Osteoblast (primary cell): ENCODE measurements around the gene PRORP. TPM values are rescaled to one million over a fixed set of nuclear protein-coding genes. Genes with fewer than 3 reads are reported as not detected.

Source experiments
- DNase-seq: peaks from one replicate; pipeline ENCODE4 v3.0.0; 2011; ENCODE audit warnings: low spot score, mixed read lengths; ENCODE audit not compliant: insufficient read length; ENCODE audit errors: missing footprints
- H2AFZ ChIP-seq: 2 replicates; pipeline ENCODE4 v1.6.0; 2011; ENCODE audit warnings: mild to moderate bottlenecking, low read length
- H3K27ac ChIP-seq: 2 replicates; pipeline ENCODE4 v1.5.1; 2011; ENCODE audit warnings: mild to moderate bottlenecking, low read depth, low read length, moderate library complexity
- H3K27me3 ChIP-seq: 2 replicates; pipeline ENCODE4 v1.6.0; 2012; ENCODE audit warnings: mild to moderate bottlenecking, control low read depth, inconsistent platforms, low read length, moderate library complexity; ENCODE audit not compliant: insufficient read depth
- H3K36me3 ChIP-seq: 2 replicates; pipeline ENCODE4 v1.5.1; 2011; ENCODE audit warnings: mild to moderate bottlenecking, low read length, control low read depth, moderate library complexity; ENCODE audit not compliant: insufficient read depth
- H3K4me1 ChIP-seq: 2 replicates; pipeline ENCODE4 v1.5.1; 2011; ENCODE audit warnings: mild to moderate bottlenecking, low read length, control low read depth, moderate library complexity; ENCODE audit not compliant: insufficient read depth
- H3K4me2 ChIP-seq: 2 replicates; pipeline ENCODE4 v1.6.0; 2011; ENCODE audit warnings: mild to moderate bottlenecking, low read length; ENCODE audit not compliant: insufficient read depth
- H3K4me3 ChIP-seq: fragments of 200-600 bp; sonication (generic); 3 replicates; pipeline ENCODE4 v1.5.1; 2012; ENCODE audit warnings: mild to moderate bottlenecking, low read length, inconsistent platforms; ENCODE audit not compliant: insufficient read depth
- H3K79me2 ChIP-seq: 2 replicates; pipeline ENCODE4 v1.6.0; 2012; ENCODE audit warnings: mild to moderate bottlenecking, low read length, control low read depth, inconsistent platforms; ENCODE audit not compliant: insufficient read depth
- H3K9me3 ChIP-seq: 2 replicates; pipeline ENCODE4 v1.5.1; 2011; ENCODE audit warnings: low read depth, low read length, control low read depth
- H4K20me1 ChIP-seq: 2 replicates; pipeline ENCODE4 v1.6.0; 2012; ENCODE audit warnings: mild to moderate bottlenecking, low read length, control low read depth; ENCODE audit not compliant: insufficient read depth
- CTCF ChIP-seq: IDR thresholded peaks from 2 replicates; pipeline ENCODE4 v1.5.1; 2011; ENCODE audit warnings: mild to moderate bottlenecking, low read depth, low read length, moderate library complexity; ENCODE audit errors: extremely low read depth
- total RNA-seq: library from RNA; depleted of rRNA; stranded (reverse); fragments of >200 nt; gene quantifications from 2 replicates; pipeline ENCODE4 v1.2.3, GENCODE V29; 2012

Gene PRORP
- 27.7 and 30.4 TPM in 2 replicates for total RNA-seq

DNA sequence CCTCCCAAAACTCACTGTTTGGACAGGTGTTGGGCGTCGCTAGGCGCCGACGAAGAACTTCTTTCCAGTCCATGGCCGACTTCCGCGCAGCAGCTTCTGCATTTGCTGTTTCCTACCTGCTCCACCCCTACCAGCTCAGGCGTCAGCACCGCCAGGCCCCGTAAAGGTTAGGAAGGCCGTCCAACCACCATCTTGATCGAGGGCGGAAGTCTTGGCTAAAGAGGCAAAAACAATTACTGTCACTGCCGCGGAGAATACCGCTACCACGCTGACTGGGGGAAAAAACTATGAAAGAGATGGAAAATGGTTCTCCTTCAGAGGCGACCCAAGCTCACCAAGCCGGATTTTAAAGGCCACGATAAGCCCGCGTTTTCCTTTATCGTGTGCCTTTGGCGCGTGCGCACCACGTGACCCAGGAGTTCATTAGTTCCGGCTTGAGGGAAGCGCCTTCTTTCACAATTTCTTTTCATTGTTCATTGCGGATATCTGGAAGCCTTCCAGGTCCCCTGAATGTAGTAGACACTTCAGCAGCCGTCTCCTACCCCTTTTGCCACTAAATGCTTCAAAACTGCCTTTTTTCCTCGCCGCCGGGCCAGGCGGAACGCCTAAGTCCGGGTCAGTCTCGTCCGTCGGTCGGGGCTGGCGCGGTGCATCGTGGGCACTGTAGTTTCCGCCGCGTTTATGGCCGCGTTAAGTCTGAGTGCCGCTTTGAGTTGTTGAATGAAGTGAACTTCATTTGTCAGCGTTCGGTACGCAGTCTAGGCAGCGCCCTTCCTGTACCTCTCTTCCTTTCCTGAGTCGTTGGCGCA, at the start of gene PRORP, which contains the start of gene PPP2R3C:
TSS of gene PRORP (plus strand) at position 666 of the 809 bp plus-strand sequence. CDS start 694 bp downstream, outside the sequence.
TSS of gene PPP2R3C (minus strand) at position 104 of the 809 bp plus-strand sequence. CDS start at position 73, 31 bp downstream.
- no peaks in the 10 kb centered on the region for H4K20me1 ChIP-seq
- DNase-seq = peak; percentile 92
- H3K27me3 ChIP-seq = no peaks in the 10 kb centered on the region
- H3K4me1 ChIP-seq = peaks cover 16% of the 10 kb centered on the region
- peak within 1 kb of the TSS; percentile 86 for H3K4me2 ChIP-seq
- peak within 1 kb of the TSS; percentile 99 for H3K27ac ChIP-seq
- no peaks in the 10 kb centered on the region for H3K9me3 ChIP-seq
- no peak for TF ChIP-seq CTCF
- H3K36me3 ChIP-seq = no peaks in the 10 kb centered on the region
- peak within 1 kb of the TSS; percentile 84 for H3K4me3 ChIP-seq
- peak within 1 kb of the TSS; percentile 97 for H2AFZ ChIP-seq
- peaks cover 57% of the 10 kb centered on the region for H3K79me2 ChIP-seq

DNA sequence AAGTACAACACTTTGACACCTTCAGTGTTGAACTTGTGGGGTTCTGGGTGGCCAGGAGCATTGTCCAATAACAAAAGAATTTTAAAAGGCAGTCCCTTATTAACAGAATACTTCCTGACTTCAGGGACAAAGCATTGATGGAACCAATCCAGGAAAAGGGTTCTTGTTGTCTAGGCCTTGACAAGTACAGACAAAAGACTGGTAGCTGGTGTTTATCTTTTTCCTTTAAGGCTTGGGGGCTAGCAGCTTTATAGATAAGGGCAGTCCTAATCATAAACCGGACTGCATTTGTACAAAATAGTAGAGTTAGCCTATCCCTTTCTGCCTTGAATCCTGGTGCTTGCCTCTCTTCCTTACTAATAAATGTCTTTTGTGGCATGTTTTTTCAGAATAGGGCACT, 48.9 kb upstream of the PRORP start:
- Histone ChIP-seq H2AFZ (no peak overlapping the region), H4K20me1 (no peaks in the 10 kb centered on the region), H3K4me3 (no peak overlapping the region), H3K4me2 (no peak overlapping the region), H3K79me2 (peaks cover 5% of the 10 kb centered on the region), H3K27me3 (no peaks in the 10 kb centered on the region), H3K9me3 (no peaks in the 10 kb centered on the region), H3K4me1 (no peaks in the 10 kb centered on the region), H3K36me3 (peaks cover 23% of the 10 kb centered on the region), H3K27ac (no peak overlapping the region)
- no peak for TF ChIP-seq CTCF
- no peak for DNase-seq

- Histone ChIP-seq H4K20me1 (no peaks in the 10 kb centered on the region), H3K36me3 (peaks cover 33% of the 10 kb centered on the region), H3K27me3 (no peaks in the 10 kb centered on the region), H3K9me3 (no peaks in the 10 kb centered on the region), H3K4me1 (no peaks in the 10 kb centered on the region), H3K27ac (no peak overlapping the region), H2AFZ (no peak overlapping the region), H3K4me3 (no peak overlapping the region), H3K79me2 (no peaks in the 10 kb centered on the region), H3K4me2 (no peak overlapping the region)
- TF ChIP-seq CTCF = no peak
- no peak for DNase-seq
These were observed 44.3 kb upstream of the PRORP start for GRCh38 chr14:35078082-35078481.

- Histone ChIP-seq H3K36me3 (peaks cover 36% of the 10 kb centered on the region), H3K4me2 (no peak overlapping the region)
These were observed 42.6 kb upstream of the PRORP start for GRCh38 chr14:35079742-35080141.

More at GRCh38 chr14:35079742-35080141, 42.6 kb upstream of the PRORP start:
- H3K27ac ChIP-seq = no peak overlapping the region
- H3K4me3 ChIP-seq = no peak overlapping the region
- H3K27me3 ChIP-seq = no peaks in the 10 kb centered on the region
- no peaks in the 10 kb centered on the region for H3K79me2 ChIP-seq
- TF ChIP-seq CTCF = no peak
- no peaks in the 10 kb centered on the region for H4K20me1 ChIP-seq
- no peaks in the 10 kb centered on the region for H3K9me3 ChIP-seq
- DNase-seq = no peak
- H2AFZ ChIP-seq = no peak overlapping the region
- H3K4me1 ChIP-seq = no peaks in the 10 kb centered on the region
